Myocyte (in vitro differentiated cells): ENCODE results near the gene TMED5. TPM values are rescaled to one million over a fixed set of nuclear protein-coding genes. Genes with fewer than 3 reads are reported as not detected.
"Not testable (repeated sequence)": the region's sequence is repeated elsewhere in the genome, so short reads cannot be mapped to it uniquely, and the experiment has no call there.

Experiments
- DNase-seq: peaks from one replicate; pipeline ENCODE4 v3.0.0-alpha.2; 2012; ENCODE audit warnings: low read depth
- total RNA-seq: library from RNA; depleted of rRNA; stranded (reverse); fragments of >200 nt; gene quantifications from 2 replicates; pipeline ENCODE4 v1.2.3, GENCODE V29; 2014

The TMED5 gene
- total RNA-seq, 1 donor from 2014 or later, result 49.7 TPM

DNA sequence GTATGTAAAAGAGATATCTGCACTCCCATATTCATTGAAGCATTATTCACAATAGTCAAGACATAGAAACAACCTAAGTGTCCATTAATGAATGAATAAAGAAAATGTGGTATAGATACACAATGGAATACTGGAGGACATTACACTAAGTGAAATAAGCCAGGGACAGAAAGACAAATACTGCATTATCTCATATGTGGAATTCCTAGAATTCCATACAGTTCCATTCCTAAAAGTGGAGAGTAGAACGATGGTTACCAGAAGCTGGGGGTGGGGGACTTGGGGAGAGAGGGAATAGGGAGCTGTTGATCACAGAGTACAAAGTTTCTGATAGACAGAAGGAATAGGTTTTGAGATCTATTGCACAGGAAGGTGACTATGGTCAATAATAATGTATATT is 7.4 kb downstream of the TMED5 start:
- DNase-seq, result no peak

- no peak for DNase-seq
These were observed 8.6 kb downstream of the TMED5 start for GRCh38 chr1:93171549-93172034.

DNA sequence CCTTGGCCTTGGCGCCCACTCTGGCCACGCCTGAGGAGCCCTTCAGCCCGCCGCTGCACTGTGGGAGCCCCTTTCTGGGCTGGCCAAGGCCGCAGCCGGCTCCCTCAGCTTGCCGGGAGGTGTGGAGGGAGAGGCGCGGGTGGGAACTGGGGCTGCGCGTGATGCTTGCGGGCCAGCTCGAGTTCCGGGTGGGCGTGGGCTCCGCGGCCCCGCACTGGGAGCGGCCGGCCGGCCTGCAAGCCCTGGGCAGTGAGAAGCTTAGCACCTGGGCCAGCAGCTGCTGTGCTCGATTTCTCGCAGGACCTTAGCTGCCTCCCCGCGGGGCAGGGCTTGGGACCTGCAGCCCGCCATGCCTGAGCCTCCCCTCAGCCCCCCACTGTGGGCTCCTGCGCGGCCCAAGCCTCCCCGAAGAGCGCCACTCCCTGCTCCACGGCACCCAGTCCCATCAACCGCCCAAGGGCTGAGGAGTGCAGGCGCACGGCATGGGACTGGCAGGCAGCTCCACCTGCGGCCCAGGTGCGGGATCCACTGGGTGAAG is 10.0 kb downstream of the TMED5 start:
- DNase-seq, result not testable (repeated sequence)

- no peak for DNase-seq
These were observed 13.2 kb downstream of the TMED5 start for GRCh38 chr1:93167006-93167405.

- not testable (repeated sequence) for DNase-seq
These were observed 14.3 kb downstream of the TMED5 start for GRCh38 chr1:93165895-93166294.

DNA sequence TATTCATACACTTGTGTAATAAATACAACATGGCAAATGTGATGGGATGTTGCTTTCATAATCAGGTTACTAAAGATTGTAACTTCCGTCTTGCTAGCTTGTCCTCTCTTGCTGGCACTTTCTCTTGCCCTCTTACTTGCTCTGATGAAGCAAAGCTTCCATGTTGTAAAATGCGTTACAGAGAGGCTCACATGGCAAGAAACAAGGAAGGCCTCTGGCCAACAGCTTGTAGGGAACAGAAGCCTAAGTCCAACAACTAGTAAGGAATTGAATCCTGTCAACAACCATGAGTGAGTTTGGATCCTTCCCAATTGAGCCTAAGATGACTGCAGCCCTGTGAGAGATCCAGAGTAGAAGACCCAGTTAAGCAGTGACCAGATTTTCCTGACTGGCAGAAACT is 15.4 kb downstream of the TMED5 start:
- no peak for DNase-seq

GRCh38 chr1:93163314-93163713 is 16.9 kb downstream of the TMED5 start:
- DNase-seq, result not testable (repeated sequence)

- no peak for DNase-seq
These were observed 20.9 kb downstream of the TMED5 start for GRCh38 chr1:93159337-93159736.

- no peak for DNase-seq
These were observed 24.9 kb downstream of the TMED5 start for GRCh38 chr1:93155335-93155734.

DNA sequence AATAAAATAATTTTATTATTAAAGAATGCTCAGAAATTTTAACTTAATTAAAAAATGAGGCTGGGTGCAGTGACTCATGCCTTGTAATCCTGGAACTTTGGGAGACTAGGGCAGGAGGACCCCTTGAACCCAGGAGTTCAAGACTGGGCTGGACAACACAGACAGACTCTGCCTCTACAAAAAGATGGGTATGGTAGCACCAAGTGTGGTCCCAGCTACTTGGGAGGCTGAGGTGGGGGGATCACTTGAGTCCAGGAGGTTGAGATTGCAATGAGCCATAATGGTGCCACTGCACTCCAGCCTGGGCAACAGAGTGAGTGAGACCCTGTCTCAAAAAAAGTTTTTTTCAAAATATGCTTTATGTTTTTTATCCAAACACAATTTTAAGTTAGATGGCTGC is 25.3 kb downstream of the TMED5 start:
- no peak for DNase-seq

- DNase-seq, result no peak
These were observed 27.4 kb downstream of the TMED5 start for GRCh38 chr1:93152835-93153234.

DNA sequence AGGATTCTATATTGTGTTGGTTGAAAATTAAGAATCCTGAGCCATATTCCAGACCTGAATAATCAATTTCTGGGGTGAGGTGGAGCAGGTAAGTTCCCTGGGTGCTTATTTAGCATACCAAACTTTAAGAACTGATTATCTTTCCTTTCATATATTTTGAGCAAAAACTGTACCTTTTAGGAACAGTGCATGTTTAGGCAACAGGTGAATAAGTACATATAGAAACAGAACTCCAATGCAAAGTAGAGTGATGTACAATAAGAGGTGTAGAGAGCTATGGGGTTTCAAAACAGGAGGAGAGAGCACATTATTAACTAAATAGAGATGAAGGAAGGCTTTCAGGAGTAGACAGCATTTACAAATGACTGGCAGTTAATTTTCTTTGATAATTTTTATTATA is 28.7 kb downstream of the TMED5 start:
- DNase-seq, result no peak

DNA sequence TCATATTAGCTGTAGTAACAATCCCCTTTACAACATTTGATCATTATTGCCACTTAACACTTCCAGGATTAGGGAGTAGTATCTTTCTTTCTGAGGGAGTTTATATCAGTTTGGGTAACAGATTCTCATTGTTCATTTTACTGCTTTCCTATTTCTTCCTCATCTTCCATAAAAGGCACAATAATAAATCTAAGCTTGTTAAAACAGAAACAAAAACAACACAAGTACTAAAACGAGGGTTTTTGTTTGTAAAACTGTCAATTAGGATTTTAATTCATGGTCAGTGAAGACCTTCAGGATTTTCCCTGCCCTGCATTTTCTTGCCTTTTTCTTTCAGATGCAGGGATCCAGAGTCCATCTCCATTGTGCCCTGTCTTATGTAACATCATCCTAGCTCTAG is 29.5 kb downstream of the TMED5 start:
- DNase-seq, result no peak

DNA sequence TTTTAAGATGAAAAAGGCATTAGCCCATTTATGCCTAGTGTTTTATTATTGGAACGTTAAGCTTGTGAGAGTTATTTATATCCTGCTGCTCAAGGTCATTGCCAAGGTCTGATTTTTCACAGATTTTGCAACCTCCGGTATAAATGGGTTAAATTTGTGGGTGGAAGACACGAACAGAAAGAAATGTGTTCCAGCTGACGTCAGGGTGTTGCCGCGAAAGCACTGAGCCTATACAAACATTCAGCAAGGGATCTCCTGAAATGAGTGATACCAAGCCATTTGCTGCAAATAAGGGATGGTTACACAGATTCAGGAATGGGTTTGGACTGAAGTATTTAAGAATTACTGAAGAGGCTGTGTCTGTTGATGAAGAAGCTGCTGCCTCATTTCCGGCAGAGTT is 32.2 kb downstream of the TMED5 start:
- peak; percentile 11 for DNase-seq

GRCh38 chr1:93143769-93144168 is 36.4 kb downstream of the TMED5 start:
- no peak for DNase-seq

DNA sequence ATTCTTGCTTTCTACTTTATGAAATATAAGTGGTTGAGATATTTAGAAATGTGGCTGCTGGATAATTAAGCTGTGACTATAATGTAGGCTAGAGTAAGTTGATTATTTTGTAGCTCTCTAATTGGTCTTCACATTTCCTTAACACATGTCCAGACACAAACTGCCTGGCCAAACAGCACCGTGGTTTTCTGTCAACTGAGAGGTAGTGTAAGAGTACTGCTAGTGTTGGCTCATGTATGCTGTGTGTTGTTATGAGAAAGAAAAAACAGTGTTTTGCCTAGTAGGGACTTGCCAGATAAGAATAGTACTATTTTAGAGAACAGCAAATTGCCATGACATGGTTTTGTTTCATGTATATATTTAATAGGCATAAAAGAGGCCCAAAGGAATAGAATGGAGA is 37.1 kb downstream of the TMED5 start:
- no peak for DNase-seq

- DNase-seq, result no peak
These were observed 38.1 kb downstream of the TMED5 start for GRCh38 chr1:93142161-93142560.

DNA sequence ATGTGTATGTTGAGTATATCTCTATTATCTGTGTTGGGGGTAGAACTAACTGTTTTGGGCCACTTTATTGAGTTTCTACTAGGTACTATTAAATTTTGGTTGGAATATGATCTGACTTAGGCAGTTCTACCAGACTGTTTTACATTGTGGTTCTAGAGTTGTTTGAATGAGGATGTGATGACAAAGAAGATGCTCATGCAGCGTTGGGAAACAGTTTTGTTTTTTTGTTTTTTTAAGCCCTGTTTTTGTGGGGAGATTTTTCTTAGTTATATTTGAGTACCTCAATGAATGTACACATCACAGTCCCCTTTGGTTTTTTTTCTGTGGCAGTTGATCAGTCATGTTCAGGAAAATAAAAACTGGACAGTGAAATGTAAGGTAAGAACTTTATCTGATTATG is 40.1 kb downstream of the TMED5 start:
- DNase-seq, result no peak

DNA sequence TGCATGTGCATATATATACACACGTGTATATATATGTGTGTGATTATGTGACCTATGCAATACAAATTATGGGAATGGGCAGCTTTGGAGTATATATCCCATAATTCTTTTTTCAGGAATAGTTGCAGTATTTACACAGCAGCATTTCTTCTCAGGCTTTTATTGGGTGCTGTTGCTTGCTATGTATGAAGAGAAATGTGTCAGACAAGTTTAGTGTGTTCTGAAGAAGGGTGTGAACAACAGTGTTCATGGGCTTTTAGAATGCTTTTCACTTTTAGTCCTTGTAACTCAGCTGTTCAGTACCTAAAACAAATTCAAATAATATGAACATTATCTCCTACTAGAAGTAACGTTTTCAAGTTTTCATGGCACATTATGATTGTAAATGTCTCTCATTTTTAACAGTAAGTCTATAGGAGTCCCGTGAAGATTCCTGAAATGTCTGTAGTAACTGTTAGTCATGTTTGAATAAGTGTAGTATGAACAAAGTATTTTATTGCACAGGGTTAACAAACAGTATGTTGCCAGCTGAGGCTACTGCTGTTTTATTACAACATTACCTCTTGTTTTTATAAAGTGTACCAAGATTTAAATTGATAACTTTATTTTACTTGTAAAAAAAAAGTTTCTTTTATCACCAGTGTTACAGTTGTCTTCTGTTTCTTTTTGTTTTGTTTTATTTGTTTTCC is 42.5 kb downstream of the TMED5 start:
- DNase-seq, result no peak

DNA sequence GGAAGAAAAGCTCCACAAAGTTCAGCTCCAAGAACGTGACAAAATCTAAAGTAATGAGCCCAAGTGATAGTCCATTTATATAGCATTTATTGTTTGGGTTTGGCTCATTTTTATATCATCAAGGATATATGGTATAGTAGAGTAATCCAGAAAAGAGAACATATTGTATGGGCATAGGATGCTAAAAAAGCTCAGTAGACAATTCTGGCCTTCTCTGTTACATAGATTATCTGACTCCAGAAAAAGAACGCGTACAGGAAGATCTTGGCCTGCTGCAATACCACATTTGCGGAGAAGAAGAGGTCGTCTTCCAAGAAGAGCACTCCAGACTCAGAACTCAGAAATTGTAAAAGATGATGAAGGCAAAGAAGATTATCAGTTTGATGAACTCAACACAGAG is 43.8 kb downstream of the TMED5 start:
- no peak for DNase-seq

DNA sequence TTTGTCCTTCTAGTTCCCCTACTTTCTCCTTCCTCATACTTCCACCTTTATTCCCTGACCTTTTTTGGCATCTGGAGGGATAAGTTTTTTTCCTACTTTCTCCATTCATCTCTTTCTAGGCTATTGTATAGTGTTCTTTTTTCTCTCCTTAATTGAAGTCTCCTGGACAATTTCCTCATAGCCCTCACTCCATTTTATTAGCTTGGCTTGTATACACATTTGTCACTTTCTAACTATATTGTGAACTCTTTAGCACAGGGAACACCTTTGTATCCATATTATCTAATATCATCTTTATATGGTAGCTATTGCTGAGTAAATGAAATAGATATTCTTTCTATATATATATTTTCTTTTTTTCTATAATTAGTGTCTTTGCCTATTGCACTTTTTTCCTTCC is 47.6 kb downstream of the TMED5 start:
- DNase-seq, result no peak

- DNase-seq, result no peak
These were observed 50.6 kb downstream of the TMED5 start for GRCh38 chr1:93129507-93130099.
